Progenitor cell of endocrine pancreas (in vitro differentiated cells): ENCODE measurements around the gene TUBB2B. TPM values are rescaled to one million over a fixed set of nuclear protein-coding genes. Genes with fewer than 3 reads are reported as not detected.

Experiments
- DNase-seq: peaks from one replicate; pipeline ENCODE4 v3.0.0; 2021; ENCODE audit warnings: low spot score; ENCODE audit not compliant: unreplicated experiment
- H3K27ac Mint-ChIP-seq: 2 replicates; pipeline ENCODE4 v1.8.0; 2021; ENCODE audit warnings: mild to moderate bottlenecking, moderate library complexity, mixed read lengths
- H3K27me3 Mint-ChIP-seq: 2 replicates; pipeline ENCODE4 v1.8.0; 2021; ENCODE audit warnings: mixed read lengths
- H3K36me3 Mint-ChIP-seq: 2 replicates; pipeline ENCODE4 v1.8.0; 2022; ENCODE audit warnings: mixed read lengths; ENCODE audit not compliant: insufficient read depth
- H3K4me1 Mint-ChIP-seq: 2 replicates; pipeline ENCODE4 v1.8.0; 2021; ENCODE audit warnings: low read depth, mixed read lengths
- H3K4me3 Mint-ChIP-seq: 2 replicates; pipeline ENCODE4 v1.8.0; 2021; ENCODE audit warnings: low read depth, mild to moderate bottlenecking, moderate library complexity, mixed read lengths
- H3K9me3 Mint-ChIP-seq: 2 replicates; pipeline ENCODE4 v1.8.0; 2021; ENCODE audit warnings: low read depth, mixed read lengths
- CTCF ChIP-seq: fragments of 200-600 bp; sonication (generic); IDR thresholded peaks from one replicate; pipeline ENCODE4 v1.5.0; 2021; ENCODE audit warnings: antibody characterized with exemption, mild to moderate bottlenecking; ENCODE audit not compliant: unreplicated experiment
- total RNA-seq: library from RNA; stranded (reverse); gene quantifications from 2 replicates; pipeline ENCODE4 v1.2.1, GENCODE V29; 2021

Gene TUBB2B
- total RNA-seq, 1 donor from 2014 or later: 276 TPM

GRCh38 chr6:3267162-3267561, 39.7 kb upstream of the TUBB2B start:
- peaks cover 13% of the 10 kb centered on the region for H3K36me3 Mint-ChIP-seq
- H3K4me3 Mint-ChIP-seq: no peak overlapping the region
- no peak for DNase-seq
- H3K9me3 Mint-ChIP-seq: no peaks in the 10 kb centered on the region
- H3K27me3 Mint-ChIP-seq: no peaks in the 10 kb centered on the region
- no peak for TF ChIP-seq CTCF
- no peak overlapping the region for H3K27ac Mint-ChIP-seq
- no peaks in the 10 kb centered on the region for H3K4me1 Mint-ChIP-seq

GRCh38 chr6:3266170-3266569, 38.7 kb upstream of the TUBB2B start:
- DNase-seq: no peak
- Mint-ChIP-seq H3K27me3 (no peaks in the 10 kb centered on the region), H3K27ac (no peak overlapping the region), H3K36me3 (peaks cover 9% of the 10 kb centered on the region), H3K4me3 (no peak overlapping the region), H3K4me1 (no peaks in the 10 kb centered on the region), H3K9me3 (no peaks in the 10 kb centered on the region)
- TF ChIP-seq CTCF: no peak

GRCh38 chr6:3265671-3266070, 38.2 kb upstream of the TUBB2B start:
- no peak overlapping the region for H3K27ac Mint-ChIP-seq
- H3K9me3 Mint-ChIP-seq: no peaks in the 10 kb centered on the region
- no peak for DNase-seq
- H3K4me3 Mint-ChIP-seq: no peak overlapping the region
- H3K4me1 Mint-ChIP-seq: peaks cover 4% of the 10 kb centered on the region
- H3K27me3 Mint-ChIP-seq: no peaks in the 10 kb centered on the region
- no peak for TF ChIP-seq CTCF
- peaks cover 6% of the 10 kb centered on the region for H3K36me3 Mint-ChIP-seq

GRCh38 chr6:3264356-3264755, 36.9 kb upstream of the TUBB2B start:
- H3K4me1 Mint-ChIP-seq: peaks cover 8% of the 10 kb centered on the region
- no peaks in the 10 kb centered on the region for H3K9me3 Mint-ChIP-seq
- no peak for TF ChIP-seq CTCF
- no peak for DNase-seq
- H3K27me3 Mint-ChIP-seq: no peaks in the 10 kb centered on the region
- H3K36me3 Mint-ChIP-seq: peaks cover 5% of the 10 kb centered on the region
- no peak overlapping the region for H3K27ac Mint-ChIP-seq
- H3K4me3 Mint-ChIP-seq: no peak overlapping the region

GRCh38 chr6:3263096-3263495, 35.6 kb upstream of the TUBB2B start:
- Mint-ChIP-seq H3K4me1 (peaks cover 8% of the 10 kb centered on the region), H3K27ac (no peak overlapping the region), H3K36me3 (peaks cover 2% of the 10 kb centered on the region)

More at GRCh38 chr6:3263096-3263495, 35.6 kb upstream of the TUBB2B start:
- Mint-ChIP-seq H3K9me3 (no peaks in the 10 kb centered on the region), H3K27me3 (no peaks in the 10 kb centered on the region), H3K4me3 (no peak overlapping the region)
- TF ChIP-seq CTCF: no peak
- no peak for DNase-seq
